ENCODE data around the gene CYLD. TPM values are rescaled to one million over a fixed set of nuclear protein-coding genes. Genes with fewer than 3 reads are reported as not detected.

The CYLD gene
- polyA plus RNA-seq, 1 experiment: 12.3 TPM

DNA sequence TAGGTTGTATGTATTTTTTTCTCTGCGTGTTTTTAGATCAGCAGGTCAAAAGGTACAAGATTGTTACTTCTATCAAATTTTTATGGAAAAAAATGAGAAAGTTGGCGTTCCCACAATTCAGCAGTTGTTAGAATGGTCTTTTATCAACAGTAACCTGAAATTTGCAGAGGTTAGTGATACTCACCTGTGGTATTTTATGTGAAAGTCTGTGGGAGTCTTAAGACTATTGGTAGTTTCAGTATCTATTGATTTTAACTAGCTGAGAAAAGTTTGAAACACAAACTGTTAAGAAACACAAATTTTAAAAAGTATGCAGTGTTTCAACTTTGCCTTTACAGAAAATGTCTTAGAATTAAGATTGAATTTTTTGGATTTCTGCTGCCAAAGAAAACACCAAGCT, 49.6 kb downstream of the CYLD start:
- H3K36me3 ChIP-seq (ENCODE audit: control insufficient read depth, insufficient read depth, low read length): peaks cover 3% of the 10 kb centered on the region
- TF ChIP-seq CTCF (IDR thresholded peaks at IDR 0.05; ENCODE audit: insufficient read depth, low read depth, low read length): no peak
- no peak for DNase-seq (ENCODE audit: low read depth)
- no peaks in the 10 kb centered on the region for H3K27me3 ChIP-seq (ENCODE audit: control insufficient read depth, insufficient read depth, low read length)
- POLR2A ChIA-PET: no interaction called here
- CTCF ChIA-PET: interaction anchor here (1.0 kb wide), 1 partner anchor 15 kb away, joined by 4 read pairs; no protein-coding TSS in a partner anchor
- no peak overlapping the region for H3K4me3 ChIP-seq (ENCODE audit: low read depth, low read length)

GRCh38 chr16:50796829-50797228, 54.9 kb downstream of the CYLD start:
- DNase-seq (ENCODE audit: low read depth): no peak
- H3K36me3 ChIP-seq (ENCODE audit: control insufficient read depth, insufficient read depth, low read length): peaks cover 7% of the 10 kb centered on the region
- POLR2A ChIA-PET: no interaction called here
- no peaks in the 10 kb centered on the region for H3K27me3 ChIP-seq (ENCODE audit: control insufficient read depth, insufficient read depth, low read length)
- TF ChIP-seq CTCF (IDR thresholded peaks at IDR 0.05; ENCODE audit: insufficient read depth, low read depth, low read length): no peak
- H3K4me3 ChIP-seq (ENCODE audit: low read depth, low read length): no peak overlapping the region
- CTCF ChIA-PET: interaction anchor here (6.2 kb wide), 1 partner anchor 9 kb away, joined by 52 read pairs; no protein-coding TSS in a partner anchor

DNA sequence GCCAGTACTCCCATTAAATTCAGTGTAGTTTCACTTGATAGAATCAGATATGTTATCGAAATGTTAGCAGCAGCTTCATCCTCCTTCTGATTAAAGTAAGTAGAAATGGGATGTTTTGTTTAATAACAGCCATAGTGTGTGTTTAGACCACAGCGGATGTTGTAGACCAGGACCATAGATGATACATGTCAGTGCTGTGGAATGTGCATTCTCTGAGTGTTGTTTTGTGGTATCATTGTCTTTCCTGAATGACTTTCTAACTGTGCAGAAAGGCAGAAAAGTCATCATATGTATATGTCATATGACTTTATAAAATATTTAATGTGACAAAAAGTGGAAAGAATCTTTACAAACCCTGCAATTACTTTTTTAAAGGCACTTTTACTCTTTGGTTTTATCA, 55.6 kb downstream of the CYLD start:
- Histone ChIP-seq H3K4me3 (ENCODE audit: low read depth, low read length) (no peak overlapping the region), H3K36me3 (ENCODE audit: control insufficient read depth, insufficient read depth, low read length) (peaks cover 7% of the 10 kb centered on the region), H3K27me3 (ENCODE audit: control insufficient read depth, insufficient read depth, low read length) (no peaks in the 10 kb centered on the region)
- CTCF ChIA-PET: interaction anchor here (0.6 to 6.2 kb wide), 3 partner anchors 8 to 470 kb away, joined by 3 to 52 read pairs (median 6); no protein-coding TSS in a partner anchor
- POLR2A ChIA-PET: no interaction called here
- no peak for DNase-seq (ENCODE audit: low read depth)
- TF ChIP-seq CTCF (IDR thresholded peaks at IDR 0.05; ENCODE audit: insufficient read depth, low read depth, low read length): no peak

DNA sequence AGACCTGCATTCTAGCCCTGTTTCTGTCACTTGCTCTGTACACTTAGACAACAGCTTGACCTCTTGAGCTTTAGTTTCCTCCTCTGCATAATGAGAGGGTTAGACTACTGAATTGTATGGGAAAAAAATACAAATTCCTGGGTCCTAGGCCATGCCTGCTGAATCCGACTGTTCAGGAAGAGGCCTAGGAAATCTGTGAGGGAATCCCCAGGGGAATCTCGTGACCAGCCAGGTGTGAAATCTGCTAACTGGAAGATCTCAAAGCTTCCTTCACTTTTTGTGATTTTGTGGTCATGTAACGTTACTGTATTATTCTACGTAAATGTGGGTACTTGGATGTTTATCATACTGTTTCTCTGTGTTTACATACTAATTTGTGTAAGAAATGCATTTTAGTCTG, 58.2 kb downstream of the CYLD start:
- CTCF ChIA-PET: no interaction called here
- no peak for DNase-seq (ENCODE audit: low read depth)
- H3K27me3 ChIP-seq (ENCODE audit: control insufficient read depth, insufficient read depth, low read length): no peaks in the 10 kb centered on the region
- no peak for TF ChIP-seq CTCF (IDR thresholded peaks at IDR 0.05; ENCODE audit: insufficient read depth, low read depth, low read length)
- peaks cover 7% of the 10 kb centered on the region for H3K36me3 ChIP-seq (ENCODE audit: control insufficient read depth, insufficient read depth, low read length)
- POLR2A ChIA-PET: interaction anchor here (0.7 kb wide), 1 partner anchor 263 kb away, joined by 4 read pairs; no protein-coding TSS in a partner anchor
- no peak overlapping the region for H3K4me3 ChIP-seq (ENCODE audit: low read depth, low read length)

DNA sequence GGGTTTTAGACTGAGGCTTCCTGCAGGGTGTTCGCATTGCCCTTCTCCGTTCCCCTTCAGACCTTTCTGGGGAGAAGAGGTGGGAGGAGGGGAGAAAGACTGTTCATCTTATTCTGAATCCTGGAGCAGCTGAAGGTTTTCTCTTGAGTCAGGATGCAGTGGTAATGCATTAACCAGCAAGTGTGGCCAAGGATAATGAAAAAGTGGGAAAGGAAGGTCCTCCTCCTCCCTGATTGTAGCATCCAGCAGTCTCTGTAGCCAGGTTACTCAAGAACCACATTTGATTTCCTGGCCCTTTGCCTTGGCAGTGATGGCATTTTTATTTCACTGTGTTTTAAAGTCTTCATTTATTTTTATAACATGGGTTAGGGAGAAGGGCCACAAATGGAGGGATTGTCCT, 59.1 kb downstream of the CYLD start:
- H3K4me3 ChIP-seq (ENCODE audit: low read depth, low read length): no peak overlapping the region
- H3K36me3 ChIP-seq (ENCODE audit: control insufficient read depth, insufficient read depth, low read length): peaks cover 6% of the 10 kb centered on the region
- DNase-seq (ENCODE audit: low read depth): no peak
- ChIA-PET CTCF (no interaction called here), POLR2A (no interaction called here)
- TF ChIP-seq CTCF (IDR thresholded peaks at IDR 0.05; ENCODE audit: insufficient read depth, low read depth, low read length): no peak
- H3K27me3 ChIP-seq (ENCODE audit: control insufficient read depth, insufficient read depth, low read length): no peaks in the 10 kb centered on the region
